ENCODE data around the gene LINC00632. TPM values are rescaled to one million over a fixed set of nuclear protein-coding genes. Genes with fewer than 3 reads are reported as not detected.

LINC00632 gene
- total and polyA plus RNA-seq, 2 donors from 2014 or later = 0.67 to 45.9 TPM

DNA sequence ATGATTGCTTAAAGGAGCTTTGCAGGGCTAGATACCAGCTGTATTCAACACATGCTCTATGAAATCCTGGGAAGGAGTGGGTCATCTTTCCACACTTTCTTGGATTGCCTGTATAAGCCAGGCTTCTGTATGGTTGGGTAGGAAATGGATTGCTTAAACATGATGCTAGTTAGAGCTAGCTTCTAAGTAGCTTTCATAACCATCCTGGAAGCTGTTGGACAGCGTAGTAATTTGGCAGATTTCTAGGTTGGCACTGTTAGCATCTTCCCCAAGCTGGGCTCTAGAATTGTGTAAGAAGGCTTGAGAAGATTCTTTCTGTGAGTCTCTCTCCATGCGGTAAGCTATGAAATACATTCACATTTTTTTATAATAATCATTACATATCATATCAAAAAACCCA lies 127.3 kb downstream of the LINC00632 start:
- Histone ChIP-seq H3K9me3 (ENCODE audit: control insufficient read depth in 2 of 3, insufficient read depth in 1 of 3, low read length in 3 of 3) (no peaks in the 10 kb centered on the region), H3K27me3 (ENCODE audit: control insufficient read depth, insufficient read depth, low read length) (peaks cover 2% of the 10 kb centered on the region), H3K4me1 (ENCODE audit: control insufficient read depth in 2 of 3, insufficient read depth in 2 of 3, low read depth in 1 of 3, low read length in 3 of 3) (no peaks in the 10 kb centered on the region), H3K9ac (ENCODE audit: low read length in 3 of 3) (no peak overlapping the region), H3K4me3 (ENCODE audit: low read length in 3 of 3) (no peak overlapping the region), H3K27ac (ENCODE audit: low read depth in 2 of 2, low read length in 2 of 2) (no peak overlapping the region), H3K36me3 (ENCODE audit: control insufficient read depth in 2 of 3, insufficient read depth in 3 of 3, low read length in 3 of 3) (no peaks in the 10 kb centered on the region)
- TF ChIP-seq, protein P1, sequence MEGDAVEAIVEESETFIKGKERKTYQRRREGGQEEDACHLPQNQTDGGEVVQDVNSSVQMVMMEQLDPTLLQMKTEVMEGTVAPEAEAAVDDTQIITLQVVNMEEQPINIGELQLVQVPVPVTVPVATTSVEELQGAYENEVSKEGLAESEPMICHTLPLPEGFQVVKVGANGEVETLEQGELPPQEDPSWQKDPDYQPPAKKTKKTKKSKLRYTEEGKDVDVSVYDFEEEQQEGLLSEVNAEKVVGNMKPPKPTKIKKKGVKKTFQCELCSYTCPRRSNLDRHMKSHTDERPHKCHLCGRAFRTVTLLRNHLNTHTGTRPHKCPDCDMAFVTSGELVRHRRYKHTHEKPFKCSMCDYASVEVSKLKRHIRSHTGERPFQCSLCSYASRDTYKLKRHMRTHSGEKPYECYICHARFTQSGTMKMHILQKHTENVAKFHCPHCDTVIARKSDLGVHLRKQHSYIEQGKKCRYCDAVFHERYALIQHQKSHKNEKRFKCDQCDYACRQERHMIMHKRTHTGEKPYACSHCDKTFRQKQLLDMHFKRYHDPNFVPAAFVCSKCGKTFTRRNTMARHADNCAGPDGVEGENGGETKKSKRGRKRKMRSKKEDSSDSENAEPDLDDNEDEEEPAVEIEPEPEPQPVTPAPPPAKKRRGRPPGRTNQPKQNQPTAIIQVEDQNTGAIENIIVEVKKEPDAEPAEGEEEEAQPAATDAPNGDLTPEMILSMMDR (IDR thresholded peaks at IDR 0.05; ENCODE audit: borderline replicate concordance, extremely low read depth, insufficient read depth) = no peak
- DNase-seq (no peak), FAIRE-seq (no peak)
- intact Hi-C loops (cut with DNase I) = no loop called here

Other genes with a start within 250 kb of the LINC00632 start
- gene SOX3, start 204.7 kb upstream of the LINC00632 start, total RNA-seq = not detected
- not detected for gene SOX3, start 204.7 kb upstream of the LINC00632 start, polyA plus RNA-seq (ENCODE audit: insufficient read depth, low read depth, low replicate concordance)